NCI-H1436 treated with DMSO at 0.1 percent for 48 hours (cell line): ENCODE data around the gene SCNN1G.
"Not testable (repeated sequence)": the region's sequence is repeated elsewhere in the genome, so short reads cannot be mapped to it uniquely, and the experiment has no call there.

Source experiments
- DNase-seq: peaks from one replicate; lab custom pipeline; 2025; lab: John Stamatoyannopoulos, UW

SCNN1G gene

GRCh38 chr16:23253650-23254049, 71.1 kb downstream of the SCNN1G start:
- not testable (repeated sequence) for DNase-seq

DNA sequence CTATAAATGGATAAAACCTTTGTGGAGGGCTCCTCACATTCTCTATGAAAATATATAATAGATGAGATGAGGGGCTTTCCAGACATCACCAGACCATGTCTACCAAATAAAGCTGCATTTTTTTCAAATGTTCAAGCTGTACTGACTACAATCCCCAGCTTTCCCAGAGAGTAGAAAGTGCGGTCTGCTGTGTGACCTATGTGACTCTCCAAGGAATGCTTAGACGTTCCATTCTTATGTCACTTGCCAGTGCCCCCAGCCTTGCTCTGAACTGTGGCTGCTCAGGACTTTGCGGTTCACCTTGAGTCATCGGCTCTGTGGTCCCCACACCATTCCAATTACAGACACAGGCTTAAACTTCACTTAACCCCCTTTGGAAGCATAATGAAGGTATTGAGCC, 71.8 kb downstream of the SCNN1G start:
- DNase-seq = no peak

GRCh38 chr16:23255000-23255399, 72.5 kb downstream of the SCNN1G start:
- no peak for DNase-seq

DNA sequence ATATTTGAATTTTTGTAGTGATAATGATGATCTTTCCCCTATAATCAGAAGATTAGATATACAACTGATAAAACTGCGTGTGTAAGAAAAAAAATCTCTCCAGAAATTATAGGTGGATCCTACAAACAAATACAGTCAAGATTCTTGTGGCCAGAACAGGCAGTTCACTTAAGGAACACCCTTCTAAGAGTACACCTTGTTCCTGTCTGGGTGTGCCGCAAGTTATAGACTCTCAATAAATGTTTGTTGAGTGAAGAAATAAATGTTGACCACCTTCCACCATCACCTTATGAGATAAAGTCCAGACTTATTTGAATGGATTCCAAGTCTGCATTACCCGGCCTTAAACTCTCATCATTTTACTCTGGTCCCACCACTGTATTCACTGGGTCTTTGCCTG, 73.9 kb downstream of the SCNN1G start:
- DNase-seq = no peak

- DNase-seq = no peak
Observed at GRCh38 chr16:23257682-23258081, 75.1 kb downstream of the SCNN1G start.

- DNase-seq = no peak
Observed at GRCh38 chr16:23258919-23259237, 76.3 kb downstream of the SCNN1G start.
